Measurements from ENCODE around the gene DCLK1.
"Not testable (repeated sequence)": the region's sequence is repeated elsewhere in the genome, so short reads cannot be mapped to it uniquely, and the experiment has no call there.

Gene DCLK1

DNA sequence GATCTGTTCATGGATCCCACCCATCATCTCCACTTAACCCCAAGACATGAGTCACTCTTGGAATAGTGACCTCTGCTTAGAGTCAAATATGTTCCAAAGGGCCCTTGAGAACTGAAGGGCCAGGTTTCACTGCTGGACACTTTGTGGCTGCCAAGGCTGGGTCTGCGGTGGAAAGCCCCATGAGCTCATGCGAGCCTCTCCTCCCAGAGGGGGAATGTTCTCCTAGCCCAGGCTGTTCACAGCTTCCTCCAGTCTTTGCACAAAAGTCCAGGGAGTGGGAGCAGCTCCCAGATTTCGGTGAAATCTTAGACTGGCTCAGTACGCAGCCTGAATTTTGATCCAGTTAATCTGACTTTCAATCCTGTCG lies 732 bp upstream of the DCLK1 start:
- DNase-seq (ENCODE audit: low read depth in 1 of 2, low spot score in 1 of 2) = no peak

DNA sequence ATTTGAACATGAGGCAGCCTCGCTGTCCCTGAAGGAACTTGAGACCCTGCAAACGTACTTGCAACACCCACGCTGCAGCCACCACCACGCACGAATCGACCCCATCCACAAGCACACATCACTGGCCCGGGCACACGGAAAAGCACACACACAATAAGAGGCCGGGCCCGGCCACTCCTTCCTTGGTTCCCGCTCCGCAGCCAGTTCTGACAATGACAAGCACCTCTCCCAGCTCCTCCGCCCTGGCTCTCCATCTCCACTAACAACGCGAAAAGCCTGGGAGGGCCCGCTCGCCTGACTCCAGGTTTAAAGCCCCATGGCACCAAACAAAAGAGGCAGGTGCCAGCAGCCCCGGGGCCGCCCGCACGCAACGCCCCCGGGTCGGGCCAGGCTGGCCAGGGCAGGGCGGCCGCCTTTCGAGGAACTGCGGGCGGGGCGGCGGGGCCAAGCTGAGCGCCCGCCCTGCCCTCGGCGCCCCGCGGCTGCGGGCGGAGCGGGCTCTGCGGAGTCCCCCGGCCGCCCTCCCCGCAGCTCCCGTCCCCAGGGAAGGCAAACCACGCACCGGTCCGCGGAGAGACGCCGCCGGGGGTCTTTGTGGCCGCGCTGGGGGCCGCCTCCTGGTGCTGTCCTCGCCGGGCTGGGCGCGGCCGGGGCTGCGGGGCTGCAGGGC lies 495 bp downstream of the DCLK1 start:
- no peak for DNase-seq (ENCODE audit: low read depth in 1 of 2, low spot score in 1 of 2)

DNA sequence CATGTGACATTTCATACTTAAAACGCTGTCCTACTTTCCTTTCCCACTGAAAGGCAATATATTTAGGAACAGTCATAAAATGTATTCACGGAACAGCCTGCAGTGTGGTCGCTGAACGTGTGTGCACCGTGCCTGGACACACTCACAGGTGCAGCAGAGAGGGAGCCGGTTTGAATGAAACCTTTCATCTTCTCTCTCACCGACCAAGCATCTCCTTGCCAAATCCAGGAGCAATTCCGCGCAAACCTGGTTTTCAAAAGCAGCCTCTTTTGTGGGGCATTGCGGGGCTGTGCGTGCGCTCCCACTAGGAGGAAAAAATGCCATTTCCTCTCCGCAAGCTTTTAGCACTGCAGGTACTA lies 1.0 kb downstream of the DCLK1 start:
- DNase-seq (ENCODE audit: low read depth in 1 of 2, low spot score in 1 of 2) = no peak

DNA sequence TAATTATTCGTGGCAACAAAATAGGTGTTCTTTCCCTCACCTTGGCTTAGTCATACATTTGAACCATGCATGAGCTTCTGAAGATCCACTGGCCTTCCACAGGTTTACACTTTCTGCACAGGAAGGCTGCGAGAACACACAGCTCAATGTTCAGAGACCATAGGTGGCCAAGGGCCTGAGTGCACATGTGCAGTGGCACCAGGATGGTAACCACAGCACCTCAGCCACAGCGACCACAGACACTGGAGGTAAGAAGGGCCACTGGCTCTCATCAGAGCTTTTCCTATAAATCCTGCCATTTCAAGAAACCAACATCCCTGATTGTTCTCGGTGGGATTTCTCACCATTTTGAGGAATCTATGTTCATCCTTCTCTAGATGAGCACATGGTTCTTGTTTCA lies 1.6 kb downstream of the DCLK1 start:
- no peak for DNase-seq (ENCODE audit: low read depth in 1 of 2, low spot score in 1 of 2)

DNA sequence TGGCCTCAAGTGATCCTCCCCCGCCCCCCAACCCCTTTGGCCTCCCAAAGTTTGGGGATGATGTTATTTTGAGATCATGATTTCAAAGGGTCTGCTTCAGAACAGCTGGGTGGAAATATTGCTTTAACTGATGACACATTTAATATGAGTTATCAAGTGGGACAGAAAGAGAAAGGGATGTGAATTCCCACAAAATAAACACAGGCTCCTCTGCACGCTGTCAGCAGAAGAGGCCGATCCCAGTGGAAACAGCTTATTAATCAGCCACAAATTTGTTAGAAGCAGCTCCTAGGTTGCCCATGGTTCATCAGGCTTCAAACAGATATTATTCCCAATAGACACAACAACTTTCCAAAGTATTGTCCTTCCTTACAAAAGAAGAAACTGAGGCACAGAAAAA lies 4.7 kb downstream of the DCLK1 start:
- DNase-seq (ENCODE audit: low read depth in 1 of 2, low spot score in 1 of 2) = no peak

DNA sequence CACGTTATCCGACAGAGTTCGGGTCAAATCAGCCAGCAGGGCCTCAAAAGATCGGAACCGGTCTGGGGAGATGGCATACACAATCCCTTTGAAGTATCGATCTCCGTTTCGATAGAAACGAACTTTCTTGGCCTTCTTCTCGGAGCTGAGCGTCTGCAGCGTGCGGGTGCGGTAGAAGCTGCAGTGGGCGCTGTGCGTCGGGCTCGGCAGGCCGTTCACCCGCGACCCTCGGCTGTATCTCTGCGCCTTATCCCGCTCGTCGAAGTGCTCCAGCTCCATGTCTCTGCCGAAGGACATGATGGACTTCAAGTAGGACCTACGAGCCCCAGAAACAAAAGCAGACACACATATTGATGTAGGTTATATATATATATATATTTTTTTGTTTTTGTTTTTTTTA lies 5.3 kb downstream of the DCLK1 start:
- DNase-seq (ENCODE audit: low read depth in 1 of 2, low spot score in 1 of 2) = no peak

DNA sequence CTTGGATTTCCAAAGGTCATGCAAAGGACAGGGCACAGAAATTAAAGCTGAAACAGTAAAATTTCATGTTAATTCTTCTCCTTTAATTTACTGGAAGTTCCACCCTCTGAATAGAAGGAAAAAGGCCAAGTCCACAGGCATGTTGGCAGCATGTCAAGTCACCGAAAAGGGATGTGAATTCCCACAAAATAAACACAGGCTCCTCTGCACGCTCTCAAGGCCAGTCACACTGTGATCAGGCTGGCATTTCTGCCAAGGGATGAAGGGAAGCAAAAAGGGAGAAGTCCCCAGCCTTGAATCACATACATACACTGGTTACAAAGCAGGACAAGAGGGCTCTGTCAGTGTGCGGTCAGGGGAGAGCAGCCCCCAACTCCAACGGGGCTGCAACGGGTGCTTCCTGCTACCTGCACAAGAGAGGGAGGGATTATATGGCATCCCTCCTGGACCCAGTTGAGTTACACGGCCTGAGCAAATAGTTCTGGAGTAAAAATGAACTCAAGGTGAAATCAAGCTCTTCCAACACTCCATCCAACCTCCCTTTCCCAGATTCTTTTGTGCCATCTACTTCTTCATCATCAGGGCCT lies 6.9 kb downstream of the DCLK1 start:
- no peak for DNase-seq (ENCODE audit: low read depth in 1 of 2, low spot score in 1 of 2)

DNA sequence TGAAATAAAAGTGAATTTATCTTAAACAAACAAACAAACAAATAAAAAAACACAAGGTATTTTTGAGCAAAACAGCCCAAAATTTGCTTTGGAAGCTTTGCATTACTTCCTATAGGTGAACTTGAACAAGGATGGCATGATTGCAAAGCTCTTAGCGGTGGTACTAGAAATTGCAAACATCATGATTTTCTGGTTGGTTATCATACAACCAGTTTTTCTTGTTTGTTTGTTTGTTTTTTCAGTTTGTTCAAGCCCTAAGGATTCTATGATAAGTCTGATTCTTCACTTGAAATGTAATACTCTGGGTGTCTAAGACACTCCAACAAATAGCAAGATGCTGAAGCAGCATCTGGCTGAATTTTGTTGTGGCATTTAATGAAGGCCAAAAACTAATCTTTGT lies 15.9 kb downstream of the DCLK1 start:
- no peak for DNase-seq (ENCODE audit: low read depth in 1 of 2, low spot score in 1 of 2)

DNA sequence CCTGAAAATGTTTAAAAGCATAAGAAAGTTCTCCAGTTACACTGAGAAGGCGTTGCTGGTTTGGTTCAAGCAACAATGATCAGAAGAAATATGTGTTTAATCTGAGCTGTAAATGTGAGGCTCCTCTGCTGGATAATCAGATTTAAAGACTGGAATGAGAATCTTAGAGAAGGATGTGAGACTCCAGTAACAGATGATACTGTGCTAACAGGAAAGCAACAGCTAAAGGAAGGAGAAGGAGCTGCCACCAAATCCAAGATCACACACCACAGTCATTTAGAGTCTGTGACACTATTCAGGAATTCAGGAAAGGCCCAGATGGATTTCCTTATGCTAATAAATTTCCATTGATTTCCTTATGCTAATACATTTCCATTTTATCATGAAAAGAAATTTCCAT lies 16.9 kb downstream of the DCLK1 start:
- DNase-seq (ENCODE audit: low read depth in 1 of 2, low spot score in 1 of 2) = no peak

DNA sequence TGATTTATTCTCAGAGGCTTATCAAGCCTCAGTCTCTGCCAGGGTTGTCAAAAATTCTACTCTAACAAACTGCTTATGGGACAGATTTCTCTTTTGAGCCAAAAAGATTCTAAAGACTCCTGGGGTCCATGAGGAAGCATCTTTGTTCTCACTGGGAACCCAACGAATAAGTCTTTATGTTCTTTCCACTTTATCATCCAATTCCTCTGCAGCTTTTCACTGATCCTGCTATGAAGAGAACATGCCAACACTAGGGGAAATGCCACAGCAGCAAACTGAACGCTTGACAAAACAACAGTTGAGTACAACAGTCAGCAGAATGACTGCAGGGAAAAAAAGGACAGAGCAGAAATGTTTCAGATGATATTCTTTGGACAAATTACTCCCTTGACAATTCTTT lies 22.2 kb downstream of the DCLK1 start:
- DNase-seq (ENCODE audit: low read depth in 1 of 2, low spot score in 1 of 2) = no peak

DNA sequence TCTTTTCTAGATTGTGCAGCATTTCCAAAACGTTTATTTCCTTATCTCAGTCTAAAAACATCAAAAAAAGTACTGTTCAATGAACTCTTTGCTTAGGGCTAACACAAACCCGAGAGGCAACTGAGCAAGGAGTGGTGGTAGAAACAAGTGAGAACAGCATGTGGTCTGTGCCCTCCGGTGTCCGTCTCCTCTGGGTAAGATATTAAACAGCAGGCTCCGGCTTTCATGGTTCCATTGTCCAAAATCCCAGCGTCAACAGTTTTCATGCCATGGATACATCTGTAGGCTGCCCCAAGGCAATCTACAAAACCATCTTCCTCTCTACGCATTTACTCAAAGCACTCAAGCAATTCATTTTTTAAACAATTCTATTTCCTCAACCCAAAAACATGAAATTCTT lies 22.8 kb downstream of the DCLK1 start:
- no peak for DNase-seq (ENCODE audit: low read depth in 1 of 2, low spot score in 1 of 2)

DNA sequence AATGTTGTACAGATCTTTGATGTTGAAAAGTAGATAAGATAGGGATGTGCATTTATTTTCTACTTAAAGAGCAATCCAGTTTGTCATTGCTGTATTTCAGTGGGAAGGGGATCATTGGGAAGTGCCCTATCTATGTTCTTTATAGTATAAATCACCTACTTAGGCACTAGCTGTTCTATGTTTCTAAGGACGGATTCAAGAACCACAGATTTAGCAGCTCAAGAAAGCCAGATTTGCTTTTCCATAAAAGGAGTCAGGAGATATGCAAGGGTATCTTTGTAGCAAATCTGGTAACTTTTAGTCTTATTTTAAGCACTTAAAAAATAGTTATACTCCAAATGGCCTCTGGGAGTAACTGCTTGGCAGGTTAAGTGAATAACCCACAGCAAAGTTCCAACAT lies 23.7 kb downstream of the DCLK1 start:
- DNase-seq (ENCODE audit: low read depth in 1 of 2, low spot score in 1 of 2) = no peak

DNA sequence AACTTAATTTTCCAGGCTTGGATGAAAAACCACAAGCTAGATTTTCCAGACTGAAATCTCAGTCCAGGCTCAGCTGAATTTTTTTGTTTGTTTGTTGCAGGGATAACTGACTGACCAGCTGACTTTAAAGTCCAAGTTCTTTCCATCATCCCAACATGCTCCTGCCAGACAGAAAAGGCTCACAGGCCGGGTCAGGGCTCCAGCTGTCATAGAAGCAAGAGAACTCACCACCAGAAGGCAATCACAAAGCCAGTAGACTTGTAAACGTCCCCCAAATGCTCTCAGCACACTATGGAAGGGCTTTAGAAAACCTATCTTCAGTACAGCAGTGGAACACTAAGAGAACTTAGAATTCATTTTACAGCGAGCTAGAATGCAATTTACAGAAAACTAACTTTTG lies 25.5 kb downstream of the DCLK1 start:
- no peak for DNase-seq (ENCODE audit: low read depth in 1 of 2, low spot score in 1 of 2)

DNA sequence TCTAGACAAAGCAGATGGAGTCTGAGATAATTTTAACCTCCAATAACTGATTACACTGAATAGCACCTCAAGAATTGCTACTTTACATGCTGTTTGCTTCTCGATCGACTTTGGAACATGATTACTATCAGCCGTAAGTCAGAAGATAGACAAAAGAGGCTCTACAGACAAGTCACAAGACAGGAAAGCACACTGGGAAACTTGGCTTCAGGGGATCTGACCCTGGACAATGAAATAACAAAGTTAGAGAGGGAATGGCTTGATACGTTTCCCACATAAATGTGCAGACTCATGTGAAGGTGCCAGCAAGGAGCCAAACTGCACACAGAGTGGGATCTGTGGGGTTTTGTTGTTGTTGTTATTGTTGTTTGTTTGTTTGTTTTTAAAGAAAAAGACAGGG lies 28.5 kb downstream of the DCLK1 start:
- DNase-seq (ENCODE audit: low read depth in 1 of 2, low spot score in 1 of 2) = no peak

DNA sequence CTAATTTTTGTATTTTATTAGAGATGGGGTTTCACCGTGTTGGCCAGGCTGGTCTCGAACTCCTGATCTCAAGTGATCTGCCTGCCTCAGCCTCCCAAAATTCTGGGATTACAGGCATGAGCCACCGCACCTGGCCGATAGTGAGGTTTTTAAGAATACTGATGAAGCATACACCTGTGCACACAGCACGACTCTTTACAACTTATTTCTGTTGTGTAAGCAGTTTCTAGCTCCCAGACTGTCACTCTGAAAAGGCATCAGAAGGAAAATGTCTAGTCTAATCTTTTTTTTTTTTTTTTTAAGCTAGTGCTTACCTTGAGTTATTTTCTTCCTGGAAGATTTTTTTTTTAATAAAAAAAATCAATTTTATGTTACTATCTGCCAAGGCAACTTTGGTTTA lies 29.3 kb downstream of the DCLK1 start:
- DNase-seq (ENCODE audit: low read depth in 1 of 2, low spot score in 1 of 2) = not testable (repeated sequence)

DNA sequence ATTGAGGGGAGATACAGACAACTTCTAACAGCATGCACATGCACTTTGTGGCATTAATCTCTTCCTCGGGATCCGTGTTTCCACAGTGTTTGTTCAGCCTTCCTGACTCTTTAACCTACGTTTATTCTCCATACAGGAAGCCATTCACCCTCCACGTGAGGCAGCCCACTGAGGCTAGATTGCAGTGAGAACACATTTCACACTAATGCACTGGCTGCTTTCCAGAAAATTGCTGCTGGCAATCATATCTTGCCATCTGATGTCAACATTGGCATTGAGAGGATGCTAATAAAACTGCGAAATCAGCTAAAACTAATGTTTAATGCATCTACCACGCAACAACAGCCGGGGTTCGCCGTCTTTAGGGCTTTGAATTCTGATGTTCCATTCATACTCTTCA lies 30.0 kb downstream of the DCLK1 start:
- no peak for DNase-seq (ENCODE audit: low read depth in 1 of 2, low spot score in 1 of 2)

DNA sequence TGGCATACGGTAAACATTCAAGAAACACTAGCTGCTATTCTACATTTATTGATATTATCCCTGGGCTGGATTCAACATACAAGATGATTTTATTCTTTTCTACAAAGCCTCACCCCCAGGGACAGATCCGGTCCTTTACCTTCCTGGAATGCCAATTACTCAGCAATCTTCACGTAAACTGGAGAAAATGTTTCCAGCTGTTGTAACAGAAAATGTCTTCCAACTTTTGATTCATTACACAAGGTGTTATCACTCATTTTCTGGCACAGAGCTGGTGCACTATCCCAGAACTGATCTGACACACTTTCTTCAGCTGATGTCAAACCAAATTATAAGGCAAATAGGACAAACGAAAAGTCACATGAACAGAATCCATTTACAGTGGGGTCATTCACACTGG lies 33.1 kb downstream of the DCLK1 start:
- DNase-seq (ENCODE audit: low read depth in 1 of 2, low spot score in 1 of 2) = no peak

DNA sequence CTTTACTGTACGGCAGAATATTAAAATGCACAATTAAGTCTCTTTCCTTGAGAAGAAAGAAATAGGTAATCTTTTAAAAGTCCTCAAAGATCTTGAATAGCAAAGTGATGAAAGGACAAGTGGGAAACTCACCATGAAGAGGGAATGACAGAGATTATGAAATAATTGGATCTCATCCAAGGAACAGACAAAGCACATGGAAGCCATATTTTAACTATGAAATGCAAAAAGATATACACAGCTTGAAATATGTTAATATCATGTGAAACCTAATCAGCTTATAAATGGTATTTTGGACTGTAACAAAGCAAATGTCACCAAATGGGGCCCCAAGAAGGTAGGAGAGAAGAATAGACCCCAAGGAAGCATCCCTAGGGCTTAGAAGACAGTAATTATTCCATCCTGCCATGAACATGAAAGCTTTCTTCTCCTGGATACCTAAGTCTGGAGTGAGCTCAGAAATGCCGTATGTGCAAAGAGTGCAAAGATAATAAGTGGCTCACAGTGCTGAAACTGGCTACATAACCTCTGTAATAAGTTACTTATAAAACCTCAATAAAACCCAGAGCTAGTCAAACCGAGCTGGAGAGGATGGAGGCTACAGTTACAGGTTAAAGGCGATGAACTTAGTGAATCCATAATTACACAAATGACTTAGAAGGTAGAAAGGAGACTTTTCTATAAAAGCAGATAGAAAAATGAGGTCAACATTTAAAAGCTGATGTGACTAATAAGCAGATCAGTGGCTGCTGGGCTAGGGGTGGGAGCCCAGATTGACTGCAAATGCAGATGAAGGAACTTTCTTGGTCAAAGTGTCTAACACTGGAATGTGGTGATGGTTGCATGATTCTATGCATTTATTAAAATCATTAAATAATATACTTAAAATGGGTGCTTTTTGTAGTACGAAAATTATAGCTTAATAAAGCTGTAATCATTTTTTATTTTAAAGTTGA lies 34.4 kb downstream of the DCLK1 start:
- DNase-seq (ENCODE audit: low read depth in 1 of 2, low spot score in 1 of 2) = no peak

DNA sequence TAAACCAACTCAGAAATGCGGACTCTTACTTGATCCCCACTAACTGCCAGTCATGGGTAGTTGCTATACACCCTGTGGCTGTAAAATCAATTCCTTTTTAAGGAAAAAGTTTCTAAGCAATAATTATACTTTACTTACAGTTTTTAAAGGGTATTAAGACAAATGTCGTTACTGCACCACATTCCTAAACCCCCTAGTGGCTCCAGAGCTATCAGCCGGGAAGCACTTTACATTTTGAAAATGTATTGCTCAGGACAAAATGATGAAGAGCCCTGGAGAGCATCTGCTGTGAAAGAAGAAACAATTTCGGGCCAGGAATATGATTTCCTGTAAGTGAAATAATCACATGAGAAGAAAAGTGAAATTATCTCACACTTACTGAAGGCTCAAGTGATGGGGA lies 36.7 kb downstream of the DCLK1 start:
- no peak for DNase-seq (ENCODE audit: low read depth in 1 of 2, low spot score in 1 of 2)

DNA sequence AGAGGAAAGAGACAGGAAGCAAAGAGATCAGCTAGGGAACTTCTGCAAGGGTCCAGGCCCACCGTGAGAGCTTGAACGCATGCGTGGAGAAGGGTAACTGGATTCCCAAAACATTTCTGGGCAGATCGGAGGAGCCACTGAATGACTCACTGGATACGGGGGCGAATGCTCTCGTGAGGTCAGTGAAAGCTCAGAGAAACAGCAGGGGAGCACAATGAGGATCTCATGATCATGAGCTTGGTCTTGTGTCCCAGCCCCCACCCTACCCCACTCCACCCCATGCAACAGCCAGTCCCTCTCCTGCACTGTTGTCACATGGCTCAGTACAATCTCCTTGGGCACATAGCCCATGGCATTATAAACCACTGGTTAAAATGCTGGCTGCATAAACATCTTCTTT lies 40.6 kb downstream of the DCLK1 start:
- no peak for DNase-seq (ENCODE audit: low read depth in 1 of 2, low spot score in 1 of 2)

DNA sequence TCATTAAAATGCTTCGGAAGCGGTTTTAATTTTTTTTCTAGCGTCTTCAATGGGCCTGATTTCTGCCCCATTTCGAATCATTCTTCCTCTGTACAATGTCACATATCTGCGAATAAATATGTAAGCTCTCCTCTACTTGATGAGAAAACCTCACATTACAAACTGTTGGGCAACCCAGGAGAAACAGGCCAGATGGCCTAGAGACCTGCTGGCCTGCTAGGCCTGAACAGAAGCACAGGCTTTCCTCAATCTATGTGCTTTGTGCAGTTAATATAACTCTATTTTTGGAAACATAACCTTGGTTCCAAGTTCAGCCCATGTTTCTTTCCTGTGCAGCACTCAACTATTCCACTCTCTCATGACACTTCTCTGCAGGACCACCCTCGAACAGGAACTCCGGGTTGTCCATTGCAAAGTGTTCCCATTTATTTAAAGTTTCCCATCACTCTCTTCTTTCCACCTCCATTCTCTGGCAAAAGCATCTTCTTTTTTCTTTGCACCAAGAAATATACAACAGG lies 42.0 kb downstream of the DCLK1 start:
- no peak for DNase-seq (ENCODE audit: low read depth in 1 of 2, low spot score in 1 of 2)

DNA sequence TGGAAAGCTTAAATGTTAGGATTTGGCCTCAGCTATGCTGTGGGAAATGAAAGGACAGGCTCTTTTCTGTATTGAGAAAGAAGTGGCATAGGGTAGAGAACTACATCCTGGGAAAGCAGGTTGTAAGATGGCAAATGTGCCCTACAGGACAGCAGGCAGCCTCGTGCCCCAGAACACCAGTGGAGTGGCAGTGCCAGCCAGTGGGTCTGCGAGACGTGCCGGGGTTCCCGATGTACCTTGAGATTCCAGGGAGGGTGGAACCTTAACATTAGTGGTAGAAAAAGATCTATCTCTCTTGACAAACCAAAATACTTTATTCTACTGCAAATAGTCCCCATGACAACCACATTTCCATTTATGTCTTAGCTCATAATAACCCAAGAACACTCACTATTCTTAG lies 42.7 kb downstream of the DCLK1 start:
- no peak for DNase-seq (ENCODE audit: low read depth in 1 of 2, low spot score in 1 of 2)
